Esophagus squamous epithelium (tissue), 4 donors: ENCODE results near the gene SMAD1.

Experiments
- CTCF ChIP-seq, 6 experiments: fragments of 450-650 bp in 4 of 6; fragments of 200-600 bp in 2 of 6; sonication (generic) in 2 of 6; IDR thresholded peaks; one replicate each; pipeline ENCODE4 v1.5.1; 2016 to 2019; ENCODE audit warnings: antibody characterized with exemption in 6 of 6, mild to moderate bottlenecking in 4 of 6, moderate library complexity in 4 of 6
- POLR2A ChIP-seq, 4 donors: fragments of 450-650 bp; IDR thresholded peaks; one replicate each; pipeline ENCODE4 v1.6.1; 2017; ENCODE audit warnings: antibody characterized with exemption in 4 of 4, mild to moderate bottlenecking in 4 of 4, moderate library complexity in 3 of 4

GRCh38 chr4:145535202-145535601 lies 53.5 kb downstream of the SMAD1 start:
- TF ChIP-seq POLR2A (IDR thresholded peaks at IDR 0.05) (no peak), CTCF (IDR thresholded peaks at IDR 0.05) (no peak)
